GM06990 (cell line): ENCODE measurements around the gene HSDL1.

Source experiments
- DNase-seq: peaks from one replicate; pipeline ENCODE4 v3.0.0-alpha.2; 2011; ENCODE audit not compliant: insufficient read length; ENCODE audit errors: extremely low read depth
- H3K27me3 ChIP-seq: replicated peaks from 2 replicates; pipeline ENCODE4 v1.6.0; 2011; ENCODE audit warnings: low read length; ENCODE audit not compliant: control insufficient read depth, insufficient read depth
- H3K36me3 ChIP-seq: 2 replicates; pipeline ENCODE4 v1.5.1; 2011; ENCODE audit warnings: low read length; ENCODE audit not compliant: control insufficient read depth, insufficient read depth
- H3K4me3 ChIP-seq: replicated peaks from 2 replicates; pipeline ENCODE4 v1.5.1; 2011; ENCODE audit warnings: low read depth, mild to moderate bottlenecking, control low read depth, low read length
- TF ChIP-seq, protein P1 (sequence below): IDR thresholded peaks from 2 replicates; pipeline ENCODE4 v1.5.1; 2011; ENCODE audit warnings: low read length, control low read depth, mild to moderate bottlenecking, inconsistent platforms; ENCODE audit not compliant: insufficient read depth, poor library complexity, severe bottlenecking

HSDL1 gene

DNA sequence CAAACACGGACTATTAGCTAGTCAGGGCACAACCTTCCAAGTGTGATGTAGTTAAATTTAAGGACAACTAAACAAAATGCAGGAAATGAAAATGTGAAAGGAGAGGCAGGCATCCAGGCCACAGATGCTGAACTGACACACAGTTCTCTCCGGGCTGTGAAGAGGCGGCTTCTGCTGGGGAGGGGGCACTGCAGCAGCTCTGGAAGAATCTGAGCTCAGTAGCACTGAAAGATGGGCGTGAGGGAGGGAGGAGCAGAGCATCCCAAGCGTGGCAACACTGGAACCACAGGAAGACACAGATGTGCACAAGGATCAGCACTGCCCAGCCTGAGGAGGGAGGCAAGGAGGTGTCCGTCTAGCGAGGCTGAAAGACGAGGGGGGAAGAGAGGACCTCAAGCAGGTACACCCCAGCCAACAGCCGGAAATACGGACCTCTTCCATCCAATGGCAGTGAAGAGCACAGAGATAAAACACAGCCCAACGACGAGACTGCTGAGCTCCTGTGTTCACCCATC is 39.6 kb downstream of the HSDL1 start:
- H3K27me3 ChIP-seq: no peaks in the 10 kb centered on the region
- DNase-seq: no peak
- H3K4me3 ChIP-seq: no peak overlapping the region
- TF ChIP-seq, protein P1, sequence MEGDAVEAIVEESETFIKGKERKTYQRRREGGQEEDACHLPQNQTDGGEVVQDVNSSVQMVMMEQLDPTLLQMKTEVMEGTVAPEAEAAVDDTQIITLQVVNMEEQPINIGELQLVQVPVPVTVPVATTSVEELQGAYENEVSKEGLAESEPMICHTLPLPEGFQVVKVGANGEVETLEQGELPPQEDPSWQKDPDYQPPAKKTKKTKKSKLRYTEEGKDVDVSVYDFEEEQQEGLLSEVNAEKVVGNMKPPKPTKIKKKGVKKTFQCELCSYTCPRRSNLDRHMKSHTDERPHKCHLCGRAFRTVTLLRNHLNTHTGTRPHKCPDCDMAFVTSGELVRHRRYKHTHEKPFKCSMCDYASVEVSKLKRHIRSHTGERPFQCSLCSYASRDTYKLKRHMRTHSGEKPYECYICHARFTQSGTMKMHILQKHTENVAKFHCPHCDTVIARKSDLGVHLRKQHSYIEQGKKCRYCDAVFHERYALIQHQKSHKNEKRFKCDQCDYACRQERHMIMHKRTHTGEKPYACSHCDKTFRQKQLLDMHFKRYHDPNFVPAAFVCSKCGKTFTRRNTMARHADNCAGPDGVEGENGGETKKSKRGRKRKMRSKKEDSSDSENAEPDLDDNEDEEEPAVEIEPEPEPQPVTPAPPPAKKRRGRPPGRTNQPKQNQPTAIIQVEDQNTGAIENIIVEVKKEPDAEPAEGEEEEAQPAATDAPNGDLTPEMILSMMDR: no peak
- peaks cover 5% of the 10 kb centered on the region for H3K36me3 ChIP-seq

DNA sequence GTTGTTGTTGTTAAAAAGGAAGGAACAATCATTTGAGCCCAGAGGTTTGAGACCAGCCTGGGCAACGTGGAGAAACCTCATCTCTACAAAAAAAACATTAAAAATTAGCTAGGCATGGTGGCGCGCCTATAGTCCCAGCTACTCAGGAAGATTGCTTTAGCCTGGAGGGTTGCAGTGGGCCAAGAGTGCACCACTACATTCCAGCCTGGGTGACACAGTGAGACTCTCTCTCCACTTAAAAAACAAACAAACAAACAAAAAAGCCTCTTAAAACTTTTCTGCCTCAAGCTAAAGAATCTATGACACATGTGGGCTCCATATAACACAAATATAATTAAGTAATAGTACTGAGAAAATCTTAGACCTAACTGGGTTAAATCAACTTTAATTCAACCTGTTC is 40.7 kb downstream of the HSDL1 start:
- Histone ChIP-seq H3K27me3 (no peaks in the 10 kb centered on the region), H3K36me3 (peaks cover 5% of the 10 kb centered on the region), H3K4me3 (no peak overlapping the region)
- TF ChIP-seq, protein P1: no peak
- no peak for DNase-seq

DNA sequence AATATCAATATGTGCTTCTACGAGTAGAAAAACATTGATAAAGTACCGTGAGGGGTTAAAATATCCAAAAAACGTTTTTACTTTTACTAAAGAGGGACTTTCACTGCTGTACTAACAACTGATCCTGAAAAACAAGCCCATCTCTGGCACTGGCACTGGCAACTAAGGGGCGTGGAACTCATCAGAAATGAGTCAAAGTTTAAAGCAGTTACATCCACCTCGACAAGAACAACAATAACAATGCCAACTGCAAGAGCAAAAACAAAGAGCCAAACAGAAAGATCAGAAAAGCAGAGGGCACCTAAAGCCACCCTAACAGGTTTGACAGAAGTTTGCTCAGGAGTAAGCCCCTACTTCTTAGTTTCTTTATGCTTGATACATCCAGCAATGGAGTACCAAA is 41.3 kb downstream of the HSDL1 start:
- no peak for DNase-seq
- Histone ChIP-seq H3K36me3 (peaks cover 5% of the 10 kb centered on the region), H3K27me3 (no peaks in the 10 kb centered on the region), H3K4me3 (no peak overlapping the region)
- TF ChIP-seq, protein P1: no peak

DNA sequence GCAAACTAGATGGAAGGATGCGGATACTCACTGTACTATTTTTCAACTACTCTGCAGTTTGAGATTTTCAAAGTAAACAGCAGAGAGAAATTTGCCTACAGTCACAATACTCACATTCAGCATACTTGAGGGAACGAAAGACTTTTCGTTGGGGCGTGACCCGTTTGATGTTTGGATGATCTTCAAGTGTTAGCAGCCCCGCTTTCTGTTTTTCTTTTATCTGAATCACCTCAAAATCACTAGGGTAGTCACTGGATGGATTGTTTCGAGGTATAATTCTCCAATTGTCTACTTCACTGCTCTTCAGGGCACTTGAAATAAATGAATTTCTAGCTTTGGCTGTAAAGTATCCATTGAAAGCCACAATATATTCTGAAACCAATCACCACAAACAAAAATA is 46.0 kb downstream of the HSDL1 start:
- no peak for DNase-seq
- TF ChIP-seq, protein P1: no peak
- no peaks in the 10 kb centered on the region for H3K27me3 ChIP-seq
- H3K4me3 ChIP-seq: no peak overlapping the region
- H3K36me3 ChIP-seq: peaks cover 8% of the 10 kb centered on the region

DNA sequence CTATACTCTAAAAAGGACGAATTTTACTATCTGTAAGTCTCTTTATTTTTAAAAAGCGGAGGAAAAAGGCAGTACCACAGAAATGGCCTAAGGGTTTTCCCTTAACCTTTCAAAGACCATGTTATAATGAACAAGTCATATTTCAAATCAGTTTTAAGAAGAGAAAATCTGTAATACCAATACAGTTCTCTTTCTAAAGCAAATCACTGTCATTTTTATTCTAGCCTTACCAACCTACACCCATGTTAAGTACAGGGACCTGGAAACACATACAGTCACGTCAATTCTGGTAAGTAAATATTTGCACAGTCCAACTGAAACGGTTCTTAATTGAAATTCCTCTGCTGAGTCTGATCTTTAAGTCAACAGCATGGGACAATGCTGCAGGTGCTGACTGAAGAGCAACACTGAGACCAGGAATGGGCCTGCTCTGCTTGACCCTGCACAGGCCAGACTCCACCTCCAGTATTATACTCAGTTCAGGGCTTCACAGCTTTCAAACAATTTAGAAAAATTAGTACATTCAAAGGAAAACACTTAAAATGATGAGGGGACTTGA is 48.5 kb downstream of the HSDL1 start:
- no peak for DNase-seq
- TF ChIP-seq, protein P1: no peak
- no peak overlapping the region for H3K4me3 ChIP-seq
- peaks cover 20% of the 10 kb centered on the region for H3K36me3 ChIP-seq
- no peaks in the 10 kb centered on the region for H3K27me3 ChIP-seq

DNA sequence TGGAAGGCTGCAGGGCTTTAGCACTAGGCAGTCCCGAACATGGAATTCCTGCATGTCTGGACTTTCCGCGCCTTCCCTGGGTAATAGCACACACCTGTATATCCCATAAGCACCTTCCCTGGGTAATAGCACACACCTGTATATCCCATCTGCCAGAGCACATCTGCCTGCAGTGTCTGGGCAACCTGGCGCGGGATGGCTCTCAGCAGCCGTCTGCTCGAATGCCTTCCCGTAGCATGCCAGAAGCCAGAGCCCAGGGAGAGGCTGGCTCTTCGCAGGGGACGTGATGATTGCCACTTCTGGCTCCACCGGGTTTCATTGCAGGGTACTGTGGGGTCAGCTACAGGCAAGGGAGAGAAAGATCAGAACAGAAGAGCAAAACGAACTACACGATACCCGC is 49.5 kb downstream of the HSDL1 start:
- Histone ChIP-seq H3K4me3 (no peak overlapping the region), H3K27me3 (no peaks in the 10 kb centered on the region), H3K36me3 (peaks cover 22% of the 10 kb centered on the region)
- TF ChIP-seq, protein P1: no peak
- no peak for DNase-seq
